NOMO-1 treated with dmso at 0.1 percent for 144 hours (cell line): ENCODE data around the gene CNFN.
"Not testable (repeated sequence)": the region's sequence is repeated elsewhere in the genome, so short reads cannot be mapped to it uniquely, and the experiment has no call there.

Experiments used
- DNase-seq: peaks from one replicate; lab custom pipeline; 2025; ENCODE audit not compliant: unreplicated experiment; lab: John Stamatoyannopoulos, UW

CNFN gene

DNA sequence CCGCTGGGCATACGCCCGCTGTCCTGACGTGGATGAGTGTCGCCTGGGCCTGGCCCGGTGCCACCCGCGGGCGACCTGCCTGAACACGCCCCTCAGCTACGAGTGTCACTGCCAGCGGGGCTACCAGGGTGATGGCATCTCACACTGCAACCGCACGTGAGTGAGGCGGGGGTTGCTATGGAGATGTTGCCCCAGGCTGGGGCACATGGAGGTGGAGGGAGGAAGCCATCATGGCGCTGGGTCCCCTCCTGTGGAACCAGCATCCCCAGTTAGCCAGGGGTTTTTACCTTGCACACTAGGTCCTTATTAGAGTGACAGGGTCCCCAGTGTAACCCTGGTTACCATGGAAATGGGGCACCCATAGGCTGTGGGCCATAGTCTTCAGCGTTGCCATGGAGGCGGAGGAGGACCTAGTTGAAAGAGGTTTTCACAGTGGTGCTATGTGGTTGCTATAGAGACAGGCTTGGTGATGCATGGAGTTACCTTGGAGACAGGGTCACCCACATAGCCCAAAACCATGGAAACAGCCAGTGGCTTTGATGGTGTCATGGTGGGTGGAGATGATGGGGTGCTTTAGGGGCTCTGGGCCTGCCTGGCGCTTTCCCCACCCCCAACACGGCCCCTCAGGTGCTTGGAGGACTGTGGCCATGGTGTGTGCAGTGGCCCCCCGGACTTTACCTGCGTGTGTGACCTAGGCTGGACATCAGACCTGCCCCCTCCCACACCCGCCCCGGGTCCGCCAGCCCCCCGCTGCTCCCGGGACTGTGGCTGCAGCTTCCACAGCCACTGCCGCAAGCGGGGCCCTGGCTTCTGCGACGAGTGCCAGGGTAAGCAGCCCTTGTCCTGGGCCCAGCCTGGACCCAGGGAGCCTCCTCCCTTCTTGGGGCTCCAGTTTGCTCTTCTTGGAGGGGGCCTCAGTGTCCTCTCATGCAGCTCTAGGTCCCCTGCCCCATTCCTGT is 37.5 kb downstream of the CNFN start:
- DNase-seq, result no peak

DNA sequence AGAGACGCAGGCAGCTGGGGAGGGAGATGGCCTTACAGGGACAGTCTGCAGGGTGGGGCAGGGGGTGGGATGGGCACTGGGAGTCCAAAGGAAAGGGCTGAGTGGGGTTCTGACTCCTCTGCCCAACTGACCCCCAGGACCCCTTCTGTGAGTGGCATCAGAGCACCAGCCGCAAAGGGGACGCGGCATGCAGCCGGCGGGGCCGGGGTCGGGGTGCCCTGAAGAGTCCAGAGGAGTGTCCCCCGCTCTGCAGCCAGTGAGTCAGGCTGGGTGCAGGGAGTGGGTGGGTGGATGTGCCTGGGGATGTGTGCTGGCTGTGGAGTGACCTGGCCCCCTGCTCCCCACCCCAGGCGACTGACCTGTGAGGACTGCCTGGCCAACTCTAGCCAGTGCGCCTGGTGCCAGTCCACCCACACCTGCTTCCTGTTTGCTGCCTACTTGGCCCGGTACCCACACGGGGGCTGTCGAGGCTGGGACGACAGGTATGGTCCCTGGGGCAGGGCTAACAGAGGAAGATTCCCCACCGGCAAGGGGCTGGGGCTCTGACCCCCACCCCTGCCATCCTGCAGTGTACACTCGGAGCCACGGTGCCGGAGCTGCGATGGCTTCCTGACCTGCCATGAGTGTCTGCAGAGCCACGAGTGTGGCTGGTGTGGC is 38.9 kb downstream of the CNFN start:
- DNase-seq, result no peak

DNA sequence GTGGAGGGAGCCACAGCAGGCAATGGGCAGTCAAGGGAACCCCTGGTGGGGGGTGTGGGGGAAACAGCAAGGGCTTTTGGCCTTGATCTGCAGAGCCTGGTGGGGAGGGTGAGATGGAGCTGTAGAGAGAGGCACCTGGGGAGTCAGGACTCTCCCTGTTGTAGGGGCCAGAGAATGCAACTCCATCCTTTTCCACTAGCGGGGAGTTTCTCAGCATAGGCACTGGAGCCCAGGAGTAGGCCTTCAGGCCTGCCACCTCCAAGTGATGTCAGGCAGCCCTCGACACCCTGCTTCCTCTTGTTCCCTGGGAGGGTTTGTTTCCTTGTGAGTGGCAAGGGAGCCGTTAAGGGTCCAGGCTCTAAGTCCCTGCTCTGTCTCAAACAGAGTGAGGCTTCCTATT is 39.7 kb downstream of the CNFN start:
- DNase-seq, result no peak

DNA sequence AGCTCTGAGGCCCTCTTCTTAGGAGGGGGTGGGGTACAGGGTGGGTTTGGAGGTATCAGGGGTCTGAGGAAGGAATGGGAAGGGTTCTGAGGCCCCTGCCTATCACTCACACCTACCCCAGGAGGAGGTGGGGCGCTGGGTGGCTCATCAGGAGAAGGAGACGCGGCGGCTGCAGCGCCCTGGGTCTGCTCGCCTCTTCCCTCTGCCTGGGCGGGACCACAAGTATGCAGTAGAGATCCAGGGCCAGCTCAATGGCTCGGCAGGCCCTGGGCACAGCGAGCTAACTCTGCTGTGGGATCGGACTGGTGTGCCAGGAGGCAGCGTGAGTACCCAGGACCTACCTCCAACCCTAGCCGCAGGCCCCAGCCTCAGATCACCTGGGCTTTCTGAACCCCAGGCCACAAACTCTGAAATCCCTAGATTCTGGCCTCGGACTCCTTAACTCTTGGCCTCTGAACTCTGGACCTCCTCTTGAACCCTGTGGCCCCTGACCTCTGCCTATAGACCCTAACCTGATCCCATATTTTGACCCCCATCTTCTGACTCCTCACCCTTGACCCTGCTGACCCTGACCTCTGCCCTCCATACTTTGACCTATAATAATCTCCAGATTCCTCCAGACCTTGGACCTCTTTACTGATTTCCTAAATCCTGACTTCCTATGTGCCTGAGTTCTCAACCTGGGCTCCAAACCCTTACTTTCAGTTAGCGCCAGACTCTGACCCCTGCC is 40.6 kb downstream of the CNFN start:
- no peak for DNase-seq

DNA sequence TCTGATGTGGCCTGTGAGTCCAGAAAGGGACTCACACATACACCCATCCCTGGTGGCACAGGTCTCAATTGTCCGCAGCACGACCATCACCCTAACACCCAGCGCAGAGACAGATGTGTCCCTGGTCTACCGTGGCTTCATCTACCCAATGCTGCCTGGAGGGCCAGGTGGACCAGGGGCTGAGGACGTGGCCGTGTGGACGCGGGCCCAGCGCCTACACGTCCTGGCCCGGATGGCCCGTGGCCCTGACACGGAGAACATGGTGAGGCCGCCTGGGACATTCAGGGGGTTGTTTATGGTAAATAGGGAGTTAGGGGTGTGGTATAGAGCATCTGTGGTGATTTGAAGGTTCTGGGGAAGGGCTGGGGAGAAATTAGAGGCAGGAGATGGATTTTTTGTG is 41.9 kb downstream of the CNFN start:
- DNase-seq, result no peak

DNA sequence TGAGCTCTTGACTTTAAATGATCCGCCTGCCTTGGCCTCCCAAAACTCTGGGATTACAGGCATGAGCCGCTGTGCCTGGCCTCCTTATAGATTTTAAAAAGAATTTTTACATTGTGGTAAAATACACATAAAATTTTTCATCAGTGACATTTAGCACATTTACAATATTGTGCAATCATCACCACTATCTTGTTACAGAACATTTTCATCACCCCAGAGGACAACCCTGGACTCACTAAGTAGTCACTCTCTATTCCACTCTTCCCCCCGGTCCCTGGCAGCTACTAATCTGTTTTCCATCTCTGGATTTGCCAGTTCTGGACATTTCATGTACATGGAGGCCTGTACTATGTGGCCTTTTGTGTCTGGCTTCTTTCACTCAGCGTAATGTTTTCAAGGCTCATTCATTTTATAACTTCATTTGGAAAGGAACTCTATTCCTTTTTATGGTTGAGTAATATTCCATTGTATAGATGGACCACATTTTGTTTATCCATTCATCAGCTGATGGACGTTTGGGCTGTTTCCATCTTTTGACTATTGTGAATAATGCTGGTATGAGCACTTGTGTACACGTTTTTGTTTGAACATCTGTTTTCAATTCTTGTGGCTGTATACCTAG is 44.8 kb downstream of the CNFN start:
- DNase-seq, result no peak

DNA sequence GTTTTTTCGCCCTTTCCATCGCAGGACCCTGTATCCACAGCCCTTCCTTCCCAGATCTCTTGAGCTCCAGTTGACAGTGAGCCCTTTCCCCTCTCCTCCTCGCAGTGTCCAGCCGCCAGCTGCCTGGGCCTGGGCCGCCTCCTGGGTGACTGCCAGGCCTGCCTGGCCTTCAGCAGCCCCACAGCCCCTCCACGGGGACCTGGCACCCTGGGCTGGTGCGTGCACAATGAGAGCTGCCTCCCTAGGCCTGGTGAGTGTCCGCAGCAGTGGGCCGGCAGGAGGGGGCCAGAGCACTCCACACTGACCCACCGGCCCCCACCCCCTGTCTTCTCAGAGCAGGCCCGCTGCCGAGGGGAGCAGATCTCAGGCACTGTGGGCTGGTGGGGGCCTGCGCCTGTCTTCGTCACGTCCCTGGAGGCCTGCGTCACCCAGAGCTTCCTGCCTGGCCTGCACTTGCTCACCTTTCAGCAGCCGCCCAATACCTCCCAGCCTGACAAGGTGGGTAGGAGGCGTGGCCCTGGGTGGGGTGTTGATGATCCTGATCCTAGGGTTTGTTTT is 45.7 kb downstream of the CNFN start:
- DNase-seq, result no peak

DNA sequence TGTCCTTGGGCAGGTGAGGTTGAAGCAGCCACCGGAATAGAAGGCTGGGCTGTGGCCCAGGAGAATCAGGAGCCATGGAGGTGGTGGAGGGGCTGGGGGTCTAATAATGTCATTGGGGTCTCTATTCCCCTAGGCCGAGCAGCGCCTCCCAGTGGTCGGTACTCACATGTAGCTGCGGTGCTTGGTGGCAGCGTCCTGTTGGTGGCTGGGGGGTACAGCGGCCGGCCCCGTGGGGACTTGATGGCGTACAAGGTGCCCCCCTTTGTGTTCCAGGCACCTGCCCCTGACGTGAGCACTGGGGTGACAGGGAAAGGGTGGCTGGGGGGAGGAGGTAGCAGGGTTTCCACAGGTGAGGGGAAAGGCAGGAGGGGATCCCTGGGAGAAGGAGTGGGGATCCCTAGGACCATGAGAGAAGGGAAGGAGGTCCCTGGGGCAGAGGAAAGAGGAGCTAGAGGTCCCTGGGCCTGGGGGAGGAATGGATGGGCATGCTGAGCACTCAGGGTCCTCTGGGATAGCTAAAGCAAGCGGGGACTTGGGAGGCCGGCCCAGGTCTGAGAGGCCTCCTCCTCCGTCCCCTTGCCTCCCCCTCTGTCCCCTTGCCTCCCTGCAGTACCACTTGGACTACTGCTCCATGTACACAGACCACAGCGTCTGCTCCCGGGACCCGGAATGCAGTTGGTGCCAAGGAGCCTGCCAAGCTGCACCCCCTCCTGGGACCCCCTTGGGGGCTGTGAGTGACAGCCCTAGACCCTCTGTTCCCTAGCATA is 46.6 kb downstream of the CNFN start:
- DNase-seq, result no peak

DNA sequence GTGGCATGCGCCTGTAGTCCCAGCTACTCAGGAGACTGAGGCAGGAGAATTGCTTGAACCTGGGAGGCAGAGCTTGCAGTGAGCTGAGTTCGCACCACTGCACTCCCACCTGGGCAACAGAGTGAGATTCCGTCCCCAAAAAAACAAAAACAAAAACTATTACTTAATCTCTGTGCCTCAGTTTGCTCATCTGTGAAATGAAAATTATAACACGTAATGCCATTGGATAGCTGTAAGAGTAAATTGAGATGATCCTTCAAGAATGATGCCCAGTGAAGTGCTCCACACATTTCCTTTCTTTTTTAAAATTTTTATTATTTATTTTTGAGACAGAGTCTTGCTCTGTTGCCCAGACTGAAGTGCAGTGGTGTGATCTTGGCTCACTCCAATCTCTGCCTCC is 50.2 kb downstream of the CNFN start:
- not testable (repeated sequence) for DNase-seq

DNA sequence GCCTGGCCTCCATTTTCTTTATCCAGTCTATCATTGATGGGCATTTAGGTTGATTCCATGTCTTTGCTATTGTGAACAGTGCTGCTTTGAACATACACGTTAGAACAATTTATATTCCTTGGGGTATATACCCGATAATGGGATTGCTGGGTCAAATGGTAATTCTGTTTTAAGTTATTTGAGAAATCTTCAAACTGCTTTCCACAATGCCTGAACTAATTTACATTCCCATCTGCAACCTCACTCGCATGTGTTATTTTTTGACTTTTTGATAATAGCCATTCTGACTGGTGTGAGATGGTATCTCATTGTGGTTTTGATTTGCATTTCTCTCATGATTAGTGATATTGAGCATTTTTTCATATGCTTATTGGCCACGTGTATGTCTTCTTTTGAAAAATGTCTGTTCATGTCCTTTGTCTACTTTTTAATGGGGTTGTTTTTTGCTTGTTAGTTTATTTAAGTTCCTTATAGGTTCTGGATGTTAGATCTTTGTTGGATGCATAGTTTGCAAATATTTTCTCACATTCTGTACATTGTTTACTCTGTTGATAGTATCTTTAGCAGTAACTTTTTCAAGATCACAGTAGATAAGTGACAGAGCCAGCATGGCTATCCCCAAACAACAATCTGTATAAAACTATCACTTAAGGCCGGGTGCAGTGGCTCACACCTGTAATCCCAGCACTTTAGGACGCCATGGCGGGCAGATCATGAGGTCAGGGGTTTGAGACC is 50.8 kb downstream of the CNFN start:
- DNase-seq, result not testable (repeated sequence)
